H1 (cell line): ENCODE measurements around the gene NEMF. TPM values are rescaled to one million over a fixed set of nuclear protein-coding genes. Genes with fewer than 3 reads are reported as not detected.

Experiments
- CTCF ChIP-seq, 3 experiments: IDR thresholded peaks; 1 replicate in 2 of 3; 2 replicates in 1 of 3; pipeline versions ENCODE4 v1.5.1 to v1.6.1; 2011; ENCODE audit warnings: low read length in 3 of 3, mild to moderate bottlenecking in 3 of 3, inconsistent platforms in 2 of 3, low read depth in 1 of 3, moderate library complexity in 1 of 3; ENCODE audit not compliant: insufficient read depth in 1 of 3; ENCODE audit errors: control extremely low read depth in 1 of 3
- EZH2 ChIP-seq: fragments of 200-600 bp; sonication (generic); IDR thresholded peaks from 2 replicates; pipeline ENCODE4 v1.7.1; 2012; ENCODE audit warnings: low read depth, mild to moderate bottlenecking, moderate library complexity, low read length, inconsistent platforms; ENCODE audit not compliant: severe bottlenecking
- JUND ChIP-seq: IDR thresholded peaks from 2 replicates; pipeline ENCODE4 v1.6.1; 2011; ENCODE audit warnings: mild to moderate bottlenecking, improper control_type of control experiment, low read length
- SP1 ChIP-seq: IDR thresholded peaks from 2 replicates; pipeline ENCODE4 v1.6.1; 2011; ENCODE audit warnings: low read depth, low read length
- ZNF274 ChIP-seq: IDR thresholded peaks from 2 replicates; pipeline ENCODE4 v1.7.0; 2012; ENCODE audit warnings: low read length, borderline replicate concordance; ENCODE audit errors: extremely low read depth
- polyA plus RNA-seq, 7 experiments: library from polyadenylated mRNA; depleted of rRNA in 3 of 7; stranded (reverse) in 5 of 7; unstranded in 2 of 7; fragments of >200 nt in 5 of 7; fragments of 200-250 nt in 2 of 7; gene quantifications; 1 replicate in 5 of 7; 2 replicates in 1 of 7; 4 replicates in 1 of 7; pipeline versions ENCODE4 v1.2.1 to v1.2.3, GENCODE V29; 2011 to 2013; ENCODE audit warnings: missing spikeins in 2 of 7, mixed read lengths in 2 of 7
- total RNA-seq: library from RNA; stranded (reverse); fragmentation: NEBNext Ultra II Directional; extraction: Animal tissue kit (Norgen Biotek cat#: 25700); gene quantifications from 2 replicates; pipeline ENCODE4 v1.2.1, GENCODE V29; 2021

Gene NEMF
- total and polyA plus RNA-seq, 2 of the 8 experiments (the other 6 are each of a cell fraction or from before 2014, with no cell fraction given), result 8.3 to 45.5 TPM

DNA sequence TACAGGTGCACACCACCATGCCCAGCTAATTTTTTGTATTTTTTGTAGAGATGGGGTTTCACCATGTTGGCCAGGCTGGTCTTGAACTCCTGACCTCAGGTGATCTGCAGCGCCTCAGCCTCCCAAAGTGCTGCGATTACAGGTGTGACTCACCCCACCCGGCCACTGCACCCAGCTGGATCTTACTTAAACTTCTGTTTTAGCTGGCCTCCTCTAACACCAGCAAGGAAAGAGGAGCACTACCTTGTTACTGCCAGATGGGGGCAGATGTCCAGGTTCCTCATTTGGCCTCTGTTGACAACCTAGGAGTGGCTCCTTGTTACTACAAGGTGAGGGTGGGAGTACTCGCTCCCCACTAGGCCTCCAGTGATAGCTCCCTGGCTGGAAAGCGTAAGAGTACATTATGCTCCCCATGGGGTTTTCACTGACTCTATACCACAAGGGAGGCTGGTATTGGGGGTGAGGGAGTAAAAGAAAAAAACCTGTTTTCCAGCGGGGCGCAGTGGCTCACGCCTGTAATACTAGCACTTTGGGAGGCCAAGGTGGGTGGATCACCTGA, 27.1 kb upstream of the NEMF start (continued):
- TF ChIP-seq EZH2 (no peak), CTCF (IDR thresholded peaks at IDR 0.05; ENCODE audit: control extremely low read depth in 1 of 3, insufficient read depth in 1 of 3, low read depth in 1 of 3, low read length in 3 of 3) (peak; percentile 63 to 93 (median 86)), SP1 (no peak), JUND (peak; percentile 71; the same call in 1 of the 2 replicates), ZNF274 (no peak)
